Activated CD8-positive, alpha-beta memory T cell treated with anti-CD3 and anti-CD28 coated beads for 48 hours (primary cell): ENCODE results near the gene UNCX.

ENCODE experiments used
- DNase-seq, 3 experiments: peaks; one replicate each; pipeline ENCODE4 v3.0.0-alpha.2; 2020; ENCODE audit warnings: low read depth in 2 of 3, low spot score in 2 of 3

The UNCX gene

GRCh38 chr7:1242606-1243289 is 10.1 kb downstream of the UNCX start:
- no peak for DNase-seq

GRCh38 chr7:1243290-1243963 is 10.8 kb downstream of the UNCX start:
- no peak for DNase-seq

GRCh38 chr7:1243964-1244416 is 11.3 kb downstream of the UNCX start:
- no peak for DNase-seq

- no peak for DNase-seq
These were observed 12.2 kb downstream of the UNCX start for GRCh38 chr7:1244700-1245523.

GRCh38 chr7:1245524-1246050 is 12.9 kb downstream of the UNCX start:
- DNase-seq: no peak

- no peak for DNase-seq
These were observed 13.6 kb downstream of the UNCX start for GRCh38 chr7:1246160-1246870.

- no peak for DNase-seq
These were observed 14.3 kb downstream of the UNCX start for GRCh38 chr7:1246871-1247526.

GRCh38 chr7:1247527-1248041 is 14.9 kb downstream of the UNCX start:
- DNase-seq: no peak

- no peak for DNase-seq
These were observed 15.7 kb downstream of the UNCX start for GRCh38 chr7:1248143-1248915.

- DNase-seq: no peak
These were observed 16.4 kb downstream of the UNCX start for GRCh38 chr7:1248916-1249581.

GRCh38 chr7:1249731-1250130 is 17.1 kb downstream of the UNCX start:
- no peak for DNase-seq

GRCh38 chr7:1250901-1251300 is 18.2 kb downstream of the UNCX start:
- DNase-seq: no peak

GRCh38 chr7:1251796-1252539 is 19.3 kb downstream of the UNCX start:
- no peak for DNase-seq

GRCh38 chr7:1252540-1253090 is 19.9 kb downstream of the UNCX start:
- DNase-seq: no peak

GRCh38 chr7:1253681-1254181 is 21.1 kb downstream of the UNCX start:
- DNase-seq: no peak

- DNase-seq: no peak
These were observed 21.8 kb downstream of the UNCX start for GRCh38 chr7:1254281-1255079.
